ENCODE measurements around the gene CCDC7.

- TF ChIP-seq CSRNP3 (CRISPR knock-in tag; IDR thresholded peaks at IDR 0.05), result no peak
- no peak for TF ChIP-seq PPARA (CRISPR knock-in tag; IDR thresholded peaks at IDR 0.05; ENCODE audit: borderline replicate concordance)
- no peak for TF ChIP-seq ZNF565 (CRISPR knock-in tag; conservative IDR thresholded peaks at IDR 0.05; ENCODE audit: low read depth)
- no peak for TF ChIP-seq PATZ1 (CRISPR knock-in tag; IDR thresholded peaks at IDR 0.05; ENCODE audit: borderline replicate concordance)
Observed at GRCh38 chr10:32891261-32891660, 445.3 kb downstream of the CCDC7 start.
